Stimulated activated CD4-positive, alpha-beta T cell treated with anti-CD3 and anti-CD28 coated beads, Interleukin-4, amount 100 ng/mL, for 1 hour (primary cell): ENCODE data around the gene ARHGDIA.
"Not testable (repeated sequence)": the region's sequence is repeated elsewhere in the genome, so short reads cannot be mapped to it uniquely, and the experiment has no call there.

Source experiments
- DNase-seq: peaks from one replicate; pipeline ENCODE4 v3.0.0-alpha.2; 2020

The ARHGDIA gene

DNA sequence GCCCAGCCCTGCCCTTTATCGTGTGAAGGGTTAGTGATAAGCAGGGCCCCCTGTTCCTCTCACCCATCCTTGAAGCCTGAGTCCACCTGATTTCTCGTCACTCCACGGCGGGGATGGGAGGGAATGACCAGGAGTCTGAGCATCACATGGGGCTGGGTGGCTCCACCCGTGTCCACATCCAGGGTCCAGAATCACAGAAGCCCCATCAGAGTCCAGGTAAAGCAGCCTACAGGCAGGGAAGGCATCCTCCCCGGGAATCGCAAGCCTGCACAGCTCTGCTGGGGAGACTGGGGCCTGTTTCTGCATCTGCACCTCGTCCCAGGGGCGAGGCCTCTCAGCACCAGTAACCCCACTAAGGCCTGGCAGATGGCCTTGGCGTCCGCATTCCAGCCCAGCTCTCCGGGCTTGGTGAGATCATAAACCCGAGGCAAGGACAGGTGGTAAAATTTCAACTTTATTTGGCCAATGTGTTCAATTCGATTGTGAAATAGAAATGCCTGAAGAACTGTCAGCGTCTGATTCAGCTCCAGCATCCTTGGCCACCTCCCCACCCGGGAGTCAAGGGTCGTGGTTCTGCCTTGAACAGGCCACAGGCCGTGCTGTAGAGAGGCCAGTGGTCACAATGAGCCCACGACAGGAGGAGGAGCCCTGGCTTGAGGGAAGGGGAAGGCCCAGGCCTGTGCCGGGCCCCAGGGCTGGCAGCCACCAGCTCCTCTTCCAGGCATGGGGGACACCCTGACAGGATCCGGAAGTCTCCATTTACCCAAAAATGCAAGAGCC lies 28.2 kb downstream of the ARHGDIA start:
- DNase-seq: no peak

DNA sequence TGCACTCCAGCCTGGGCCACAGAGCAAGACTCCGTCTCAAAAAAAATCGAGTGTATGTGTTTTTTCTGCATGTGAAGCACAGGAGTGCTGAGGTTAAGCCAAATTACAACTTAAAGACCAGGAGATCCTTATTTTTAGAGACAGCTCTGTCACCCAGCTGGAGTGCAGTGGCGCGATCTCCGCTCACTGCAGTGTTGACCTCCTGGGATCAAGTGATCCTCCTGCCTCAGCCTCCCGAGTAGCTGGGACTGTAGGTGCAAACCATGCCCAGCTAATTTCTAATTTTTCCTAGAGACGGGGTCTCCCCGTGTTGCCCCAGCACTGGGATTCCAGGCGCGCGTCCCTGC lies 28.8 kb downstream of the ARHGDIA start:
- DNase-seq: no peak

DNA sequence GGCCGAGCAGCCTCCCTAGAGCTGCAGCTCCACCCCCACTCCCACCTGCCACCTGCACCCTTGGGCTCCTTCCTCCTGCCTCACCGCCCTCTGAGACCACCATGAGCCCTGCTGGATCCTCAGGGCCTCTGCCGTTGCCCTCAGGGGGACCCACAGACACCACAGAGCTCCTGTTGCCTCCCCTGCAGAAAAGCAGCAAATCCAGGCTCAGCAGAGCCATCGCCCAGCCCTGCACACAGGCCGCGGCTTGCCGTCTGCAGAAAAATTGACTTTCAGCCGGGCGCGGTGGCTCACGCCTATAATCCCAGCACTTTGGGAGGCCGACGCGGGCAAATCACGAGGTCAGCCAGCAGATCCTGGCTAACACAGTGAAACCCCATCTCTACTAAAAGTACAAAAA lies 29.3 kb downstream of the ARHGDIA start:
- DNase-seq: no peak

DNA sequence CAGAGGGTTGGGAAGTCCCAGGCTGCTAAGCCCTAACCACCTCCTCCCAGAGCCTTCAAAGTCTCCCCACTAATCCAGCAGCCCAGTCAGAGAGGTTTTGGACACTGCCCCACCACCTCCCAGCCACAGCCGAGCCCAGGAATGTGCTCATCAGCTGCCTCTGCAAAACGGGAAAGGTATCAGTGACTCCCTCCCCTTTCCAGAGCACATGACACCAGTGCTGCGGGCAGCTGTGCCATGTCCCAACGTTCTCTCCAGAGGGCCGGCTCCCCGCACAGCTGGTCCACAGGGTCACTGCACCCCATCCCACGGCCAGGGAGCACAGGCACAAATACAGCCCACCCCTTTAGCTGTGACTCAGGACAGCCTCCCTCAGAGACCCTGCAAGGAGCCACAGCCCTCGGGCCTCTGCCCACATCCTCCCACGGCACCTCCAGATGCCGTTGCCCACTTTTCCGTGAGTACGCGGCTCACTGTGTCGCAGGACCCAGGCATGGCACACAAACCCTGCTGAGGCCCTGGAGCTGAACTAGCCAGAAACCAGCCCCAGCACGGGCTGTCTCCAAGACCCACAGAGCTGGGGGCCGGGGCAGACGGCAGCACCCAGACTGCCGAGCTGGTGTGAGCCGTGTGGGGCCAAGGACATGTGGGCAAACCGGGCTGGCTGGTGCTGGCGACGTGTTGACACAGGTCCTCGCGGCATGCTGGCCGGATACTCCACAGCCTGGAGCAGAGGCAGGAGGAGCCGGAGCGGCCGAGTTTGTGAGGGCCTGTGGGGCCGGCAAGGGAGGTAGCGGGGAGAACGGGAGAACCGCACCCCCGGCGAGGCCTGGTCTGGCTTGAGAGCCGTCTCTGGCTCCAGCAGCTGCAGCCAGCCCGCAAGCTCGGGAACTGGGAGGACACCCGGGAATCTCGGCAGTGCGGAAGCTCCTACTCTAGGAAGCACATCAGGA lies 30.0 kb downstream of the ARHGDIA start:
- no peak for DNase-seq

DNA sequence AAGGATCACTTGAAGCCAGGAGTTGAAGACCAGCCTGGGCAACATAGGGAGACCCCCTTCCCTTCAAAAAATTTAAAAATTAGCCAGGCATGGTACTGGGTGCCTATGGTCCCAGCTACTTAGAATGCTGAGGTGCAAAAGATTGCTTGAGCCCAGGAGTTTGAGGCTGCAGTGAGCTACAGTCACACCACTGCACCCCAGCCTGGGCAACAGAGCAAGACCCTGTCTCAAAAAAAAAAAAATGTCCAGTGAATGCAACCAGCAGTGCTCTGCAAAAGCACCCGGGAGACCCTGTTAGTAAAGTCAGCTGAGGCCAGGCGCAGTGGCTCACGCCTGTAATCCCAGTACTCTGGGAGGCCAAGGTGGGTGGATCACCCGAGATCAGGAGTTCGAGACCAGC lies 31.1 kb downstream of the ARHGDIA start:
- not testable (repeated sequence) for DNase-seq

DNA sequence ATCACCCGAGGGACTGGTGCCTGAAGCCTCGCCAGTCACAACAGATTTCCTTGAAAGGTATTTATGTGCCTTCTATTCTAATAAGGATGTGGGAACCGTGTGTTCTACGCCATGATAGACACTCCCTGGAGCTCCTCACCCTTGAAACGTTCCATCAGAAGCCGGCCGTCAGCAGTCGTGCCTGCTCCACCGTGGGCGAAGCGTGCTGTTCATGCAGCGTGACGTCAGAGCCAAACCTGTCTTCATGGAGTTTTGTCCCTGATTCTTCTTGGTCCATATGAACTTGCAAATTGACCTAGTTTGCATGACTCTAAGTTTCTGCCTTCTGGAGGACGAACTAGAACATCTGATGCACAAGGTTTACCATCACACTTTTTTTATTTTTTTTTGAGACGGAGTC lies 31.8 kb downstream of the ARHGDIA start:
- DNase-seq: no peak

DNA sequence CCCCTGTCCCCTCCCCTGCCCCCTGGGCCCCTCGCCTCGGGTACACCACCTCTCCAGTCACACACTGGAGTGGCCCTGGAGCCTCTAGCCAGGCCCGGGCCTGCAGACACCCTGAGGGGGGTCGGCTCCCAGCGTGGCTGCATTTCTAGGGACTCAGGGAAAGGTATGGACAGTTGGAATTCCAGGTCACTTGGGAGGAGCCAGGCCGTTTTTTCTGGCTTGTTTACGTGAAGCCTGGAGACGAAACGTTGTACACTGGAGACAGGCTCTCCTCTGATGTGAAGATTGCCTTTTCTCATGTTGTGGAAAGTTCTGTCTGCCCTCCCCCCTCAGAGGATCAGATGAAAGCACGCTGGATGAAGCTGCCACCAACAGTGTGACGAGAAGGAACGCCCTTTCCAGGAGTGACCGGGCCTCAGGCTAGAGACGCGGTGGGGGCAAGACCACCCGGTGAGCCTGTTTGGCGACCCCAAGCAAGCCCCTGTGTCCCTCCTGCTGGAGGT lies 32.3 kb downstream of the ARHGDIA start:
- no peak for DNase-seq

DNA sequence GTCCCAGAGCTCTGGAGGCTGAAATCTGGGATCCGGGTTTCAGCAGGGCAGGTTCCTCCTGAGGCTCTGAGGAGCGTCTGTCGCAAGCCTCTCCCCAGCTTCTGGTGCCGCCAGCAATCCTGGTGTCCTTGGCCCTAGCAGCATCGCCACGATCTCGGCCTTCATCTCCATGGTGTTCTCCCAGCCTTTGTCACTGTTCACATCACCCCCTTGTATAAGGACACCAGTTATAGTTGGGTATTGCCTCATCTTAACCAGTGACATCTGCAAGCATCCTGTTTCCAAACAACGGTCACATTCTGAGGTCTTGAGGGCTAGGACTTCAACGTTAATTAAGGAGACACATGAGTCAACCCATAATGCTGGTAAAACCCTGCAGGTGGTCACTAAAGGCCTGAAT lies 33.5 kb downstream of the ARHGDIA start:
- no peak for DNase-seq

DNA sequence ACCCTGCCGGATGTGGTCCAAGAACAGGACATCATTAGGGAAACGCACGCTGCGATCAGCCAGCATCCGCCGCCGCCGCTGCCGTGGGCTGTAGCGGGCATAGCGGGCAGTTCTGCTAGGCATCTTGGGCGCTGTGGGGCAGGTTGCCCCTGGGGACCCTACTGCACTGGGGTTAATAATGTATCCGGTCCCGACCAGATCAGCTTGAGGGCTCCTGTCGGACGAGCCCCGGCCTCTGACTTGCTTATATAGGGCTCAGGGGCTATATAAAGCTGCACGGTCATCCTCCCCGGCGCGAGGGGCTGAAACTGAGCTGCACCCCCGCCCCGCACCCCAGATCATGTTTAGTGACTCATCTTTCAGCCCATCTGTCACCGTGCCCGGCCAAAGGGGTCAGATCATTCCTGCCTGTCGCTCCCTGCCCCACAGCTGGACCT lies 36.3 kb downstream of the ARHGDIA start, which contains the start of gene PPP1R27:
PPP1R27 (minus strand) TSS at position 220 of the 437 bp plus-strand sequence; CDS start at position 123, 97 bp downstream.
- no peak for DNase-seq

DNA sequence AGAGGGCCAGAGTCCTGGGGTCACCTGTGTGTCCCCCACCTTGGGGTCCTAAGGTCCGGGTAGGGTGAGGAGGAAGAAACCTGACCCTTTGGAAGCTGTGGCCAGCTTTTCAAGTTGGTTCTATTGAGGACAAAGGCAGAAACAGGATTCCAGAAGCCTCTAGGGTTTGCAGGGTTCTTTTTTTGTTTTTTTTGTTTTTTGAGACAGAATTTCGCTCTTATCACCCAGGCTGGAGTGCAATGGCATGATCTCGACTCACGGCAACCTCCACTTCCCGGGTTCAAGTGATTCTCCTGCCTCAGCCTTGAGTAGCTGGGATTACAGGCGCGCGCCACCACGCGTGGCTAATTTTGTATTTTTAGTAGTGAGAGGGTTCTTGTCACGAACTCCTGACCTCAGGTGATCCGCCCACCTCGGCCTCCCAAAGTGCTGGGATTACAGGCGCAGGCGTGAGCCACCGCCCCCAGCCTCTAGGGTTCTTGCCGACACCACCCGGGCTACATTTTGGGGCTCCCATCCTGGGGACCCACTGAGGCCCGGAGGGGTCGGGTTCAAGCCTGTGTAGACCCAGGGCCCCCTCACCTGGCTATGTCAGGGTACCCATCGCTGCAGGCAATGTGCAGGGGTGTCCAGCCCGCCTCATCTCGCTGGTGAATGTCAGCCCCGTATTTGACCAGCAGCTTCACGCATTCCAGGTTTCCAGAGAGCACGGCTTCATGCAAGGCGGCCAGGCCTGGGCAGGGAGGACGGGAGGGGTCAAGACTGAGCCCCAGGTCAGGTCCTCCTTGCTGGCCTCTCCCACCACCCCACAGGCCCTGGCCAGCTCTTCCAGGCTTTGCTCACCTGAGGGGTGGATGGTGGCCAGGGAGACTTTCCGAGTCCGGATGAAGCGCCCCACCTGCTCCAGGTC lies 37.0 kb downstream of the ARHGDIA start:
- DNase-seq: no peak

DNA sequence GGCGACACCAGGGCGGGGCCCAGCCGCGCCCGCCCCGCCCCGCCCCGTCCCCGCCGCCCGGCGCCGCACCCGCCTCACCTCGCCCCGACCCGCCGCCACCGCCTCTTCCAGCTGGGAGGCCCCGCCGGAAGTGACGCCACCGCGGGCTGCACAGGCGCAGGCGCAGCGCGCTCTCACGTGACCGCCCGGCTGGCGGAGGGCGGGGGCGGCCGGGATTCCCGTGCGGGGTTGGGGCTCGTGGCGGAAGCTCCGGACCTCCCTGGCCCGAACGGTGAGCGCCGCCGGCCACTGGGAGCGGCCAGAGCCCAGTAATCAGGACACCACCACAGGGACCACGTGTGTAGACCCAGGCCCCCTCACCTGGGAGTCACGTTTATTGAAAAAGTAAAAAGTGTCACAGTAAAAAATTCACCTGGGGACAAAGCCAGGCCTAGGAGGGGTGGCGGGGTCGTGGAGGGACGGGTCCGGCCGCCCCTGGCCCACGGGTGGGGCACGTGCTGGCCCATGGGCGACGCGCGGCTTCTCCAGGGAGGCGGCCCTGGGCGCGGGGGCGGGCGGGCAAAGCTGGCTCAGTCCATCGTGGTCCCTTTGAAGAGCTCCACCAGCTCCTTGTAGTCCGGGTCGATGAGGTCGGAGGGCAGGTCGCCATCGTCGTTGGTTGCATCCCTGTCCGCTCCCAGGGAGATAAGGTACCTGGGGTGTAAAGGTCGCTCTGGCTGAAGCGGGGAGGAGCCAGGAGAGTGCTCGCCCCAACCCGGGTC lies 37.8 kb downstream of the ARHGDIA start, which contains the start of gene MCRIP1:
MCRIP1 (minus strand) TSS at position 132 of the 761 bp plus-strand sequence. CDS start 8,785 bp downstream, outside the sequence.
- DNase-seq: peak; percentile 97

DNA sequence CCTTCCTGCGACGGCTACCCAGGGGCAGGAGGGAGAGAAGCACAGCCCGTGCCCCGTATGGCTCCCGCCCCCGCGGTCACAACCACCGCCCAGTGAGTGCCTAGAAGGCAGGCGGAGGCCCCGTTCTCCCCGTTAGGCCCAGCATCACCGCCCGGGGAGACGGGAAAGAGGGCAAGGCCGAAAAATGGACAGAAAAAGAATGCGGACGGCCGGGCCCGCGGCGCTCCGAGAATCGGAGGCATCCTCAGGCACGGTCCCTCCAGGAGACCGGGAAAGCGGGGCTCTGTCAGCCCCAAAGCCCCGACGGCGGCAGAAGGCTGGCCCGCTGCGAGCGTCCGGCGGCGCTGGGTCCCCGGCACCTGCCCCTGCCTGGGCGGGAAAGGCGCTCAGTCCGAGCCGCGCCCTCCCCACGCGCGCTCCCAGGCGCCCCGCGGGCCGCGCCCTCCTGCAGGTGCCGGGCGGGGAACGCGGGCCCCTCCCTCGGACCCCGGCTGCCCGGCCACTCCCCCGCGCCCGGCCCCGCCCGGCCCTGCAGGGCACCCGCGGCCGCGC lies 38.5 kb downstream of the ARHGDIA start:
- peak; percentile 49 for DNase-seq

DNA sequence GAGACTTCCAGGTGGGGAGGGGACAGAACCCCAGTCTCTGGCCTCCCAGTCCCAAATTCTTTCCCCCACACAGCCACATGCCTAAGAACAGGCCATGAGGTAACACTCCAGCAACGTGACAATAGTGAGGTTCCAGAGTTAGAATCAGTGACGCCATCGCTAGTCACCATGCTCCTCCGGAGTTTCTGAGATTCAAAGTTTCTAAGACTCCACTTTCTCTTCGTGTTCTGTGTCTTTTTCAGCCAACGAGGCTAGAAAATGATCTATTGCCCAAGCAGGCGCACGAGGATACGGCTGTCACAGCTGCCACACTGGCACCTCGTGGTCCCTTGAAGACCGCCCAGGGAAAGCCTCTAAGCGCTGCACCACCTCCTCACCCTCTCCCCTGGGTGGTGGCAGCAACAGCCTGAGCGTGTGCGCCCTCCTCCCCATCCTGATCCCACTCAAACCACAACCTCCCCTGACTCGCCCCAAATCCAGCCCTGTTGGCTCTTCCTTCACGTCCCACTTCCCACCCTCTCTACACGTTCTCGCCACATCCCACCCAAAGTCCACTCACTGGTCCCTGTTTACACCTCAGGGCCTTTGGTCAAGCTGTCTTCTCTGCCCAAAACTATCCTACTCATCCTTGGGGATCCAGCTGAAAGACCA lies 39.1 kb downstream of the ARHGDIA start:
- DNase-seq: peak; percentile 52

DNA sequence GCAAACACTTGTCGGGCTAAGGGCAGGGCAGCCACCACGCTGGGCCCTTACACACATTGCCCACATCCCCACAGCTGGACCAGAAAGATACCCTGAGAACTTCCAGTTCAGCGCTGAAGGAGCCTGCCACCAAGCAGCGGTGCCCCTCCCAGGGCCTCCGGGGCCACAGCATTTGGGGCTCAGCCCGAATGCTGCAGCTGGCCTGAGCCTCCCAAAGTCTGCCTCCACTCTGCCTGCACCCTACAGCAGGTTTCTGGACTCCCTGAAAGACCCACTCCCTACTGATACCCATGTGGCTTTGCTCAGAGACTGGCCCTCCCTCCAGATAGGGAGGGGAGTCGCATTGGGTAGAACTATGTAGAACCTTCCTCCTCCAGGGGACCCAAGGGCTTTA lies 39.6 kb downstream of the ARHGDIA start:
- DNase-seq: no peak

DNA sequence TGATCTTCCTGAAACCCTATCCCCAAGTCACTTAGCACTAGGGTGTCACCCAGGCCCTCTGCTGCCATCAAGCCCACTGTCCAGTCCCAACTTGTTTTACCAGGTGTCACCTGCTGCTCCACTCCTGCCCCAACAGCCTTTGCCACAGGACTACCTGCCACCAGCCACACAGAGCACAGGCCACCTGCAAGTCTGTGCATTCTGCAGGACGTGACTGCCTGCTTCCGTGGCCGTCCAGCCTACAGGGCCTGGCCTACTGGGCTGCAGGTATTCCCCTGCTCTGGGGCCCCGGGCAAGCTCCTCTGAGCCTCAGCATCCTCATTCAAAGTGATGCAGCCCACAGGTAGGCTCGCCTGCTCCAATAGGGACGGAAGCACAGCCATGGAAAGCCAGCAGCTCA lies 41.3 kb downstream of the ARHGDIA start:
- no peak for DNase-seq

DNA sequence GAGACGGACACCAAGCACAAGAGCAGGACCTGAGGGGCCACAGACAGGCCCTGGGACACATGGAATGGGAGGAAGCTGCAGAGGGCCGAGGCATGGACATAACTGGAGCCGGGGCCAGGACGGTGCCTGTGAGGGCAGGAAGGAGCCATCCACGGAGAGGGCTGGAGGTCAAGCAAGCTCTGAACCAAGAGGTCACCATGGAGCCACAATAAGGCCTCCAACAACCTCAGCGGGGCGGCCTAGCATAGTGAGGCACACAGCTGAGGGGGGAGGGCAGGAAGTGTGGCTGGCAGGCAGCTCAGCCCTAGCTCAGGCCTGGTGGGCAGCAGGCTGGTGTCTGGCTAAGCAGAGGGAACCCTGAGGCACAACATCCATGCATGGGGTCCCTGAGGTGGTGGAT lies 42.5 kb downstream of the ARHGDIA start:
- no peak for DNase-seq

DNA sequence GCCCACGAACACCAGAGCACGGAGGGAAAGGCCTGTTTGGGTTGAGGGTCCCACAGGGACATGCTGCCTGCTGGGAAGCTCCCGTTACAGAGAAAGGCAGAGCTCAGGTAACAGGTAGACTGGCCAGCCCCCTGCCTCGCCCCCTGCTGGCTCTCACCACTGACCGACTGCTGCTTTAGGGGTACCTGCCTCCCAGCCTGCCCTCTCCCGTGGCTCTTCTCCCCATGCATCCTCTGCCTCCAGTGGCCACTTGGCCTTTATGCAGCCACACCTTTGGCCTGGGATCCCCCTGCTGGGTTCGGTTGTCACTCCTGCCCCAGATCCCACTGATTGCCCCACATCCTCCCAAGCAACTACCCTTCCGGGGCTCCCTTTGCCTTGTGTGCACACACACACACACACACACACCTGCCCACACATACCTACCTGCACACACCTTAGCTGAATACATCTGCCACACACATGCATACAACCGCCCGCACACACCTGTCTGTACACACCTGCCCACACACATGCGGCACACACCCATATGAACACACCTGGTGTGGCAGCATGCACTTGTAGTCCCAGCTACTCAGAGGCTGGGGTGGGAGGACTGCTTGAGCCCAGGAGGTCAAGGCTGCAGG lies 45.2 kb downstream of the ARHGDIA start:
- no peak for DNase-seq

DNA sequence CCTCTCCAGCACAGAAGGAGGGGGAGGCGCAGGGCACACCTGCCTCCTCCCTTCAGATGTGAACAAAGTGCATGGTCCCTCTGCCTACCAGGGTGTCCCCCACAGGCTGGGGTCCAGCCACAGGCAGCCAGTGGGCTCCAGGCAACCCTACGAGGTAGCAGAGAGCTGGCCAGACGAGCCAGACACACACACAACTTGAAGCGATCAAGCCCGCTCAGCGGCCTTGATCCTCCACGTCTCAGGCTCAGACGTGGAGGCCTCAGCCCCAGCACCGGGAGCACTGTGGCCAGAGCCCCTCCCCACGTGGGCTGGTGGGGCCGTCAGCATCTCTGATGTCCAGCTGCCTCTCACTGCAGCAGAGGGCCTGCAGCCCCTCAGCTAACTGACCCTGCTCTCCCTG lies 46.5 kb downstream of the ARHGDIA start:
- no peak for DNase-seq

DNA sequence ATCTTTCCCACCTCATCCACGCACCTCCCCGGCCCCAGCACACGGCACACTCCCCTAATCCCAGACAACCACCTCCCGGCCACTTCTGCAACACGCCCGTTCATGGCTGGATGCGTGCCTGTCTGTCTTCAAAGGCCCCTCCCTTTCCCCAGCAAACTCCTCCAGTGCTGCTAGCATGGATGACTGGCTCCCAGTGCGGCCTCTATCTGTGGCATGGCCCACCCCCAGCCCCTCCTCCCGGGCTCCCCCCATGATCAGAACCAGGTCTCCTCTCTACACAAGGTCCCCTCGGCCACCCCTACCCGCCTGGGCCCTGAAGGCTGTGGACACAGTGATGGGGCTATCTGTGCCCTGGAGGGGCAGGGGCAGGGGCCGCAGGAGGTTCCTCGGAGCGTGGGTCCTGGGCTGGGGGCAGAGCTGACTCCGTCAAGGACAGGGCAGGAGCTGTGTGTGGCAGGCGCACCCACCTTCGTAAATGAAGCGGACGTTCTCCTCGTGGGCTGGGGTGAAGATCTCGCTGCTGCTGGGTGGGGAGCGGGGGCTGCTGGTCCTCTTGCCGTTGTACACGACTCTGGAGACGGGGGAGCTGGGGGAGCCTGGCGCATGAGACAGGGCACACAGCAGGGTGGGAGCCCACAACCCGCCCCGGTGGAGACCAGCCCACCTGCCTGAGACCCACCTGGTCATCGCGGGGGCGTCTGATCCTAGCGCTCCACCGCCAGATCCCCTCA lies 47.2 kb downstream of the ARHGDIA start:
- no peak for DNase-seq
